Activated CD4-positive, alpha-beta T cell treated with anti-CD3 and anti-CD28 coated beads for 24 hours (primary cell): ENCODE results near the gene ABCC2.
"Not testable (repeated sequence)": the region's sequence is repeated elsewhere in the genome, so short reads cannot be mapped to it uniquely, and the experiment has no call there.

Experiments used
- DNase-seq, 2 donors: peaks; one replicate each; pipeline ENCODE4 v3.0.0-alpha.2; 2020; ENCODE audit warnings: low read depth in 2 of 2

The ABCC2 gene

DNA sequence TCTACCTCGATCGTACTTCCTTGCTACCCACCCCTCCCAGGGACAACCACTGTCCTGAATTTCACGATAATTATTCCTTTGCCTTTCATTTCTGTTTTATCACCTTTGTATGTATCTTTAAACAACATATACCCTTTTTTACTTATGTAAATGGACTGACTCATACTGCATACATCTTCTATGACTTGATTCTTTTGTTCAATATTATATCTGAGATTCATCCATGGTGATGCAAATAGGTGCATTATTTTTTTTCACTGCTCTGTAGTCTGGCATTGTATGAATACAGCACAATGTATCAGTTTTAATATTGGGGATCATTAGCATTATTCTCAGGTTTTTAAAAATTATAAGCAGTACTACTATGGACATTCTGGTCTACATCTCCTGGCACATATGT is 69.4 kb downstream of the ABCC2 start:
- no peak for DNase-seq

DNA sequence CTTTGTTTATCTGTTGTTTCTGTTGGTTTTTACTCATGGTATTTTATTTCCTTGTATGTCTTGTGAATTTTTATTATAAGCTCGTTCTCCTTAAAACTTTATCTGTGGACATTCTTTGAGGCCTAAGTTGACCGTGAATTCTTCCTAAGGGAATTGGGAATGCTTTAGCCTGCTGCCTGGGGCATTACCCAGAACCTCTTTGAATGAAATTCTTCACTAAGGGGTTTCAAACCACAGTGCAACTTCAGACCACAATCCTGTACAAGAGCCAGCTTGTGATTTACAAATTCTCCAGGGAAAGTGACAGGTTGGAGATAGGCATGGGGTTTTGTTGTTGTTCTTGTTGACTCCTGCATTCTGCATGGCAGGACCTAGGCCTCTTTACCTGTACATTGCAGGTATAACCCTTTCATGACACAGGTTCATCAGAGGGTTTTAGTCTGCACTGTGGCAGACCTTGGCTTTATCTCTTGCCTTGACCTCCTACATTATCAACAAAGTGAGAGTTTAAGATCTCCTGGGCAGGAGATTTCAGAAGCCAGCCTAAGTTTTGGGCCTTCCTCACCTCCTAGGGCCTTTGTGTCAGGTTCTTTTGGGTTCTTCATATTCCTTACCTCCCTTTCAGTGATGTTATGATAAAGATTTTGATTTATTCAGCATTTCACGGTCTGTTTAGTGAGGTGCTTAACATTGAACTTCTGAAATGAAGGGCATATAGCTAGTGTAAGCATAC is 70.2 kb downstream of the ABCC2 start:
- no peak for DNase-seq

DNA sequence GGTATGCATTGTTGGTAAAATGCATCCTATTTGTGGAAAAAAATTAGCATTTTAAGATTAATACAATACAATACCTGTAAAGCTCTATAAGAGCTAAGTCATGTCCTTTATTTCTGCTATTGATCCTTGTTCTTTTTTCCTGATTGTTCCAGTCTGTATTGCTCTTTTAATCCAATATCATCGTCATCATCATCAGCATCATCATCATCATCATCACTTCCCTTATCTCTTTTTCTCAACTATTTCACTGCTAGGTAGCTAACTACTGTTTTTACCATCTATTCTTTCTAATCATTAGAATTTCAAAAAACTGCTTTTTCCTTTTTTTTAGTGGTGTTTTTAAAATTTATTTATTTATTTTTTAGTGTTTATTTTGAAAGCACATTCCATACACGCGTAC is 71.2 kb downstream of the ABCC2 start:
- no peak for DNase-seq

DNA sequence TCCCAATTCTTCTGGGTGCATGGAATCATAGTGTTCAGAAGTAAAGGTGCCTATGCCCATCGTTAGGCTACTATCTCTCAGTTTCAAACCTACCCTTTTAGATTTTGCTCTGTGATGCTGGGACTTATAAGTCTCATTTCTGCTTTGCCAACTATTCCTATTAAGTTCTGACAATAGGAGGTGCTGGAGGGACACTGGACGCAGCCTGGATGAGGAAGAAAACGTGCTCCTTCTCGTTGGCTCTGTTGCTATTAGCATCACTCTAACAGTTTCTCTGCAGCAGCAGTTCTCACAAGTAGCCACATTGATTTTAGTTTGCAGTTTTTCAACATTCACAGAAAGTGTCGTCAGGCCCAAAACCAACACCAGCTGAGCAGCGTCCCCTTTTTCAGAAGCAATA is 72.4 kb downstream of the ABCC2 start:
- DNase-seq = no peak

DNA sequence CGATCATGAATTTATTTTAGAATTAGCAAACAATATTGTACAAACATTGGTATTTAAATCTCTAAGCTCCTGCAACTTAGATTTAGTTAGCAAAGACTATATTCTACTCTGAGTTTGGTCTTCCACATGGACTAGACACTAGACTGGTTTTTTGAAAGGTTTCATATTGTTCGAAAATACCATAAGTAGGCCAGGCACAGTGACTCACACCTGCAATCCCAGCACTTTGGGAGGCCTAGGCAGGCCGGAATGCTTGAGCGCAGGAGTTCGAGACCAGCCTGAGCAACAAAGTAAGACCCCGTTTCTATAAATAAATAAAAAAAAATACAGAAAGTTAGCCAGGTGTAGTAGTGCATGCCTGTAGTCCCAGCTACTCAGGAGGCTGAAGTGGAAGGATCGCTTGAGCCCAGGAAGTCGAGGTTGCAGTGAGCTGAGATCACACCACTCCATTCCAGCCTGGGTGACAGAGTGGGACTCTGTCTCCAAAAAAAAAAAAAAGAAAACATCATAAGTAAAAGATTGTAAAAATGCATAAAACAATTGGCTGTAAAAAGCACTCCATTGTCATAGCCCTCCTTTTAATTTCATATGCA is 73.1 kb downstream of the ABCC2 start:
- DNase-seq = no peak

DNA sequence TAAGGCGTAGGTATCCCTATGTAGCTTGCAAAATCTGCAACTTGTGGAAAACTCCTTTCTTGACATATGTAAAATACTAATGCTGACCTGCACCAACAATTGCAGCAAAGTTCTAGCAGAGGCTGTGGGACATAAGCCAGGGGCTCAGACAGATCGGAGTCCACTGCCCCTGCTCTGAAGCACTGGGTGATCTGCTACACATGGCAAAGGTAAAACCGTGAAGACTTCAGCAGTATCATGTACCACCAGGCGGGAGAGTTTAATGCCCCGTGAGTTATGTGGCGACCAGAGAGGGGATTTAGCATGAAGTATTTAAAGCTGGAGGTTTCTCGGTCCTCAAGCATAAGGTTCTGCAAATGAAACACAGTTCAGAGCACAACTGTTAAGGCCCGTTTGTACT is 76.4 kb downstream of the ABCC2 start:
- DNase-seq = no peak

DNA sequence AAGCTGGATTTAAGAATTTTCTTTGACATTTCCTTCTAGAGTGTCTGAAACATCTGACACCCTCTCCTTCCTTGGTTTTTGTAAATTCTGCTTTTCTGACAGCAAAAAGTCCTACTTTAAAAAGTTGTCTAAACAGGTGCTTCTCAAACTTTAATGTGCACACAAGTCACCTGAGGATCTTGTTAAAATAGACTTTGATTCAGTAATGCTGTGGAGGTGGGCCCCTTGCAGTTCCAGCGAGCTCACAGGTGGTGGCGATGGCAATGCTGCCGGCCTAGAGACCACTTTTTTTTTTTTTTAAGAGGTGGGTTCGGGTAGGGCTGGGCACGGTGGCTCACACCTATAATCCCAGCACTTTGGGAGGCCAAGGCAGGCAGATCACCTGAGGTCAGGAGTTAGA is 77.1 kb downstream of the ABCC2 start:
- no peak for DNase-seq

DNA sequence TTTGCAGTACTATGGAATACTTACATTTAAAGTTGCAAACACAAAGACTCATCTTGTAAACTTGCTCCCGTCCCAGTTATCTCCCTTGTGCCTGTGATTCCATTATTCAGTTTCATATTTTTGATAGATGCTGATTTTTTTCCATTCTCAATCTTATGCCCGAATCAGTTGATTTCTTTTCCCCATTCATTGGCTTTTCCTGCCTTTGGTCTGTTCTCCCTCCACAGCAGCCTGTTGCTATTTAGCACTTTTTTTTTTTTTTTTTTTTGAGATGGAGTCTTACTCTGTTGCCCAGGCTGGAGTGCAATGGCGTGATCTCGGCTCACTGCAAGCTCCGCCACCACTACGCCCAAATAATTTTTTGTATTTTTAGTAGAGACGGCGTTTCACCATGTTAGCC is 78.0 kb downstream of the ABCC2 start:
- DNase-seq = no peak

DNA sequence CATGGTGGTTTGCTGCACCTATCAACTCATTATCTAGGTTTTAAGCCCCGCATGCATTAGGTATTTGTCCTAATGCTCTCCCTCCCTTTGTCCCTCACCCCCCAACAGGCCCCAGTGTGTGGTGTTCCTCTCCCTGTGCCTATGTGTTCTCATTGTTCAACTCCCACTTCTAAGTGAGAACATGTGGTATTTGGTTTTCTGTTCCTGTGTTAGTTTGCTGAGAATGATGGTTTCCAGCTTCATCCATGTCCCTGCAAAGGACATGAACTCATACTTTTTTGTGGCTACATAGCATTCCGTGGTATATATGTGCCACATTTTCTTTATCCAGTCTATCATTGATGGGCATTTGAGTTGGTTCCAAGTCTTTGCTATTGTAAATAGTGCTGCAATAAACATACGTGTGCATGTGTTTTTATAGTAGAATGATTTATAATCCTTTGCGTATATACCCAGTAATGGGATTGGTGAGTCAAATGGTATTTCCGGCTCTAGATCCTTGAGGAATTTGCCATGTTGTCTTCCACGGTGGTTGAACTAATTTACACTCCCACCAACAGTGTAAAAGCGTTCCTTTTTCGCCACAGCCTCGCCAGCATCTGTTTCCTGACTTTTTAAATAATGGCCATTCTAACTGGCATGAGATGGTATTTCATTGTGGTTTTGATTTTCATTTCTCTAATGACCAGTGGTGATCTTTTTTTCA is 81.2 kb downstream of the ABCC2 start:
- not testable (repeated sequence) for DNase-seq

- not testable (repeated sequence) for DNase-seq
These were observed 84.8 kb downstream of the ABCC2 start for GRCh38 chr10:99867250-99867649.

GRCh38 chr10:99869581-99870122 is 87.2 kb downstream of the ABCC2 start:
- no peak for DNase-seq

DNA sequence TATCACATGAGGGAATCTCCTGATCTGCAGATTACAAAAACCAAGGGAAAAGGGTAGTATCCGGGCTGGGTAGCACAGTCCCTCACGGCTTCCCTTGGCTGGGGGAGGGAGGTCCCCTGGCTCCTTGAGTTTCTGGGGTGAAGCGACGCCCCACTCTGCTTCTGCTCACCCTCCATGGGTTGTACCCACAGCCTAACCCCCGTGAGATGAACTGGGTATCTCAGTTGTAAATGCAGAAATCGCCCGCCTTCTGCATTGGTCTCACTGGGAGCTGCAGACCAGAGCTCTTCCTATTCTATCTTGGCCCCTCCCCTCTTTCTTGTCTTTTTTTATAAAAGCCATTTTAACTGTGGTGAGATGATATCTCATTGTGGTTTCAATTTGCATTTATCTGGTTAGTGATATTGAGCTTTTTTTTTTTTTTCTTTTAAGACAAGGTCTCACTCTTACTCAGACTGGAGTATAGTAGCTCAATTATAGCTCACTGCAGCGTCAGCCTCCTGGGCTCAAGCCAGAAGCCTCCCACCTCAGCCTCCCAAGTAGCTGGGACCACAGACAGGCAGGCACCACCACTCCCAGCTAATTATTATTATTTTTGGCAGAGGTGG is 87.8 kb downstream of the ABCC2 start:
- DNase-seq = peak in 1 of 2 donors; percentile 35

DNA sequence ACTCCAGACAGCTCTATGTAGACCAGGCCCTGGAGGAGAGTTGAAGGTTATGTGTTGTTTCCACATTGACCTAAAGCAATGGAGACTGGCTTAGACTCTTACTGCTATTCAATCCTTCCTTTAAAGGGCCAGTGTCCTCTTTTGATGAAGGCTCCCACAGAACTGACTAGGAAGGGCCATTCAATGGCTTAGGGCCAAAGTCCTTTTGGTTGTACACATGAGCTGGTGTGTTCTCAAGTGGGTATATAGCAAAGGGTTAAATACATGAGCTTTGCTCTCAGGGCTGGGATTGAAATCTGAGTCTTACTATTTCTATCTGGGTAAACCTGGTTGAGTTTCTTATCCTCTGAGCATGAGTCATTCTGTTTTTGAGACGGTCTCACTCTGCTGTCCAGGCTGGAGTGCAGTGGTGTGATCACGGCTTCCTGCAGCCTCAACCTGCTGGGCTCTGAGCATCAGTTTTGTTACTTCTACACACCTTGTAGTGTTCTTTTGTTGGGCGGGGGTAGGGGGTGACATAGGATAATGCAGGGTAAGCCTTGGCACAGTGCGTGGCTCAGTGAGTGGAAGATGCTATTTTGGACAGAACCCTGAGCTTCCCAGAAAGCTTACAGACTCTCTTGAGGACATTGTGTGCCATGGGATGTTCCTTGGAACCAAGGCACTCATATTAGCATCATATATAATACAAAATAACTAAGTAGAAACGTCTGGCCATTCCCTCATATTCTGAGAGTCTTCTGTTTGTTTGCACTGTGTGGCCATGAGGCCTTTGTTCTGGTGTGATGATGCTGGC is 90.1 kb downstream of the ABCC2 start:
- DNase-seq = no peak

DNA sequence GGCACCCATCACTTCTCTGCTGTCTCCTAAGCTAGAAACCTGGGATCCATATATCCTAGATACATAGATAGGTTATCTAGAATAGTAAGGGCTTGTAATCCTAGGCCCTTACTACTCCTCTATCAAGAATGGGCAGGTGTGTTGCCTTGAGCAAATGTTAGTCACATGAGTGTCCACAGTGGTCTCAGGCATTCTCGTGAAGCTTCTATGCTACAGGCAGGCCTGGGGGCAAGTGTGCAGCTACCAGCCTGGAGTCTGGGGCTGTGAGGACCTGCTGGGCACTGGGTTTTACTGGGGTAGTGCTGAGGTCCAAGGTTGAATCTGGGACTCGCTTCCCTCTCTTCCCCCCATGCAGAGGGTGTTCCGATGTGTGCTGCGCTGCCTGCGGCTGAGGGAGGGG is 91.4 kb downstream of the ABCC2 start:
- DNase-seq = no peak

DNA sequence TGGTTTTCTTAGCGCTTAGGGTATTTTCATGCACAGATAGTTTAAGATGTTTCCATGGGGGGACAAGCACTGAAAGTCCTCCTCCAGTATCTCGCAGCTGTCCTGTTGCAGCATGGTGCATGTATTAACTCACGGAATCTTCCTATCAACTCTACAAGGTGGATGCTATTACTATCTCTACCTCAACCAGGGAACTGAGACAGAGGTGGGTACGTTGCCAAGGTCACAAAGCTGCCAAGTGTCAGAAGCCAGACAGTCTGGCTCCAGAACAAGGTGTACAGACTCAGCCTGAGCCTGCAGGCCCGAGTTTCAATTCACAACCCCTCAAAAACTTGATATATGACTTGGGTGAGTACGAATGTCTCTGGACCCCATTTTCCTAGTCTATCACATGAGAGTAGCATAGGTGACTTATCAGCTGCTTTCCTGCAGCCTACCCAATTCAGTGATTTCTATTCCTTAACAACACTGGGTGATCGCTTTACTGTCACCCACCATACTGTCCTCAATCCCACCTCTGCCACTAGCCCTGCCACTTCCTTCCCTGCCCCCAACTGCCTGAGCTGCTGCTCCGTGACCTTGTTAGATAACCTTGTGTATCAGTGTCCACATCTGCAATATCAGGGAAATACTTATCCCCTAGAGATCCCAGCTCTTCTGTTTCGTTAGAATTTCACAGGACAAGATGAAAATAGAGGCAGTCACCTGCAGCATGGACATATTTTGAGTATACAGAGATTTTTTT is 92.1 kb downstream of the ABCC2 start:
- no peak for DNase-seq

GRCh38 chr10:99875473-99875872 is 93.0 kb downstream of the ABCC2 start:
- no peak for DNase-seq

GRCh38 chr10:99880080-99880835 is 97.8 kb downstream of the ABCC2 start:
- no peak for DNase-seq

- no peak for DNase-seq
These were observed 98.9 kb downstream of the ABCC2 start for GRCh38 chr10:99881371-99881770.

DNA sequence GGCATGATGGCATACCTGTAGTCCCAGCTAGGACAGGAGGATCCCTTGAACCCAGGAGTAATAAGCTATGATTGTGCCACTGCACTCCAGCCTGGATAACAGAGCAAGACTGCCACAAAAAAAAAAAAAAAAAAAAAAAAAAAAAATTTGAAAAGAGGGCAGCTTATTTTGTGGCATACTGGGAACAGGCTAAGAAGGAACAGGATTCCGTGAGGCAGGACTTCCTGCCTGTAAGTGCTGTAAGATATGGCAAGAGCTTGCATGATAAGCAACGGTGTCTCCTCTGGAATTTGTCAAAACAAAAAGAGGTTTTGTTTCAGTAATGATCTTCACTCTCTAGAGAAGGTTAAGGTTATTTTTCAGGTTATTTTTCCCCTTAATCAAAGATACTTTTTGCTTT is 101.1 kb downstream of the ABCC2 start:
- no peak for DNase-seq

DNA sequence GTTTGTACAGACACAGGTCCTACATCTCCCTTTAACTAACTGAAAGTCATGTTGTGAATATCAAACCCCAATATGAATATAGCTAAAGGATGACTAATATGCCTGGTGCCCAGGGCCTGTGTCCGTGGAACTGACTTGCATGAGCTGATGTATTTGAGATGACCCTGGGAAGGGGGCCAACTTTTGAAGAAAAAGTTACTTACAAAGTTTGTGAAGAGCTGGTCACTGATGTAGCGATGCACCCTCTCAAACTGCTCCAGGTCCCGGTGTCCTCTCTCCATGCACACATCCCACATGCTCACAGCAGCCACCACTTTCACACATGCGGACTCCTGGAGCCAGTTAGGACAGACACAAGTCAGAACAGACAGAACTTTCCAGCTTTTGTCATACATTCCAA is 106.2 kb downstream of the ABCC2 start:
- DNase-seq = no peak
